GM12878 (cell line): ENCODE results near the gene NOS1. TPM values are rescaled to one million over a fixed set of nuclear protein-coding genes. Genes with fewer than 3 reads are reported as not detected.
A peak's percentile ranks its signal among the peaks of the same experiment; 100 is the strongest.

ENCODE experiments used
- ATAC-seq: fragments of 200-7000 bp; cut with Tn5 transposase; 3 replicates; pipeline ENCODE4 v1.9.1; 2020; ENCODE audit warnings: mild to moderate bottlenecking, moderate library complexity
- BruUV-seq: library from RNA; stranded (reverse); fragments of 400-500 nt; replicated peaks from 2 replicates; lab custom pipeline; 2021; lab: Mats Ljungman, UMichigan
- CTCF ChIA-PET: fragments of 300-600 bp; sonication (Branson Sonifier 250); formaldehyde crosslinking; extraction: SDS; loops from one replicate; lab custom pipeline; 2021; ENCODE audit warnings: inconsistent platforms; lab: Yijun Ruan, JAX
- POLR2A ChIA-PET: fragments of 350-600 bp; formaldehyde crosslinking; extraction: SDS; loops from one replicate; lab custom pipeline; 2021; ENCODE audit warnings: inconsistent platforms; lab: Charles Lee
- RAD21 ChIA-PET: fragments of 300-600 bp; sonication (Branson Sonifier 250); formaldehyde crosslinking; loops from one replicate; lab custom pipeline; 2023; ENCODE audit warnings: antibody characterized with exemption; ENCODE audit not compliant: unreplicated experiment; lab: Charles Lee
- SMC1A ChIA-PET: fragments of 300-600 bp; sonication (Branson Sonifier 250); formaldehyde crosslinking; loops from one replicate; lab custom pipeline; 2023; ENCODE audit not compliant: unreplicated experiment, uncharacterized antibody; lab: Charles Lee
- DNase-seq: peaks from one replicate; pipeline ENCODE4 v3.0.0-alpha.2; 2011; ENCODE audit warnings: low read depth, low spot score
- FAIRE-seq: peaks from 3 replicates; lab custom pipeline; 2011; peaks lifted over from hg19 to GRCh38; lab: Jason Lieb, UNC
- H2AFZ ChIP-seq: 2 replicates; pipeline ENCODE4 v1.6.0; 2011; ENCODE audit warnings: low read depth, low read length, control low read depth; ENCODE audit not compliant: control insufficient read depth
- H3K27ac ChIP-seq: 2 replicates; pipeline ENCODE4 v1.5.1; 2011; ENCODE audit warnings: control low read depth; ENCODE audit not compliant: control insufficient read depth, insufficient read depth
- H3K27me3 ChIP-seq, 2 experiments: replicated peaks in 1 of 2; 2 replicates each; pipeline versions ENCODE4 v1.6.0 to v1.6.1; 2011; ENCODE audit warnings: low read length in 1 of 2; ENCODE audit not compliant: control insufficient read depth in 2 of 2, insufficient read depth in 2 of 2
- H3K36me3 ChIP-seq, 2 experiments: 2 replicates each; pipeline ENCODE4 v1.5.1; 2011; ENCODE audit warnings: low read length in 1 of 2; ENCODE audit not compliant: control insufficient read depth in 2 of 2, insufficient read depth in 2 of 2
- H3K4me1 ChIP-seq: 2 replicates; pipeline ENCODE4 v1.6.1; 2011; ENCODE audit warnings: mild to moderate bottlenecking, low read length, moderate library complexity, mixed read lengths; ENCODE audit not compliant: control insufficient read depth, insufficient read depth
- H3K4me2 ChIP-seq: 2 replicates; pipeline ENCODE4 v1.6.0; 2011; ENCODE audit warnings: control low read depth; ENCODE audit not compliant: control insufficient read depth, insufficient read depth
- H3K4me3 ChIP-seq: fragments of 200-600 bp; sonication (generic); 2 replicates; pipeline ENCODE4 v1.5.1; 2016
- H3K79me2 ChIP-seq: 2 replicates; pipeline ENCODE4 v1.6.0; 2011; ENCODE audit warnings: low read length; ENCODE audit not compliant: control insufficient read depth, insufficient read depth
- H3K9ac ChIP-seq: 2 replicates; pipeline ENCODE4 v1.8.0; 2011; ENCODE audit warnings: low read length, control low read depth, mixed read lengths; ENCODE audit not compliant: control insufficient read depth, insufficient read depth
- H3K9me3 ChIP-seq: replicated peaks from 3 replicates; pipeline ENCODE4 v1.5.1; 2011; ENCODE audit warnings: mild to moderate bottlenecking, low read length; ENCODE audit not compliant: control insufficient read depth, insufficient read depth
- H4K20me1 ChIP-seq: 2 replicates; pipeline ENCODE4 v1.6.0; 2011; ENCODE audit not compliant: control insufficient read depth, insufficient read depth
- ATF2 ChIP-seq: IDR thresholded peaks from 2 replicates; pipeline ENCODE4 v1.6.1; 2012; ENCODE audit warnings: low read length, inconsistent platforms
- GATAD2B ChIP-seq: fragments of 450-650 bp; conservative IDR thresholded peaks from 2 replicates; pipeline ENCODE4 v1.6.1; 2017; ENCODE audit warnings: low read depth, mild to moderate bottlenecking, moderate library complexity
- HDAC2 ChIP-seq: fragments of 200-600 bp; sonication (generic); IDR thresholded peaks from 2 replicates; pipeline ENCODE4 v1.6.1; 2017
- IKZF2 ChIP-seq, 2 experiments: fragments of 450-650 bp; IDR thresholded peaks; 2 replicates each; pipeline ENCODE4 v1.6.1; 2017; ENCODE audit warnings: mild to moderate bottlenecking in 2 of 2, moderate library complexity in 2 of 2
- IRF3 ChIP-seq: fragments of 450-650 bp; IDR thresholded peaks from 2 replicates; pipeline ENCODE4 v1.6.1; 2014; ENCODE audit warnings: mild to moderate bottlenecking
- MLLT1 ChIP-seq: fragments of 450-650 bp; IDR thresholded peaks from 2 replicates; pipeline ENCODE4 v1.6.1; 2016; ENCODE audit warnings: mild to moderate bottlenecking
- POLR2AphosphoS2 ChIP-seq: IDR thresholded peaks from 2 replicates; pipeline ENCODE4 v1.6.1; 2011; ENCODE audit warnings: low read depth, mild to moderate bottlenecking, low read length, improper control_type of control experiment, moderate library complexity
- POLR2AphosphoS5 ChIP-seq: IDR thresholded peaks from 2 replicates; pipeline ENCODE4 v1.6.1; 2011; ENCODE audit warnings: mild to moderate bottlenecking, low read length, inconsistent platforms
- SREBF1 ChIP-seq: IDR thresholded peaks from 2 replicates; pipeline ENCODE4 v1.6.1; 2012; ENCODE audit warnings: mild to moderate bottlenecking, low read length
- ZBTB4 ChIP-seq: fragments of 450-650 bp; formaldehyde crosslinking; IDR thresholded peaks from 2 replicates; pipeline ENCODE4 v1.4.0; 2022; ENCODE audit warnings: mild to moderate bottlenecking, moderate library complexity
- ZNF592 ChIP-seq: fragments of 450-650 bp; IDR thresholded peaks from 2 replicates; pipeline ENCODE4 v1.6.1; 2017; ENCODE audit warnings: mild to moderate bottlenecking, moderate library complexity
- in situ Hi-C: fragments of 300-500 bp; cut with MboI; formaldehyde crosslinking; loops from 9 replicates; pipeline ENCODE4 v1.14.3; 2018; ENCODE audit warnings: mixed read lengths
- intact Hi-C: fragments of 100-400 bp; cut with micrococcal nuclease; formaldehyde crosslinking; loops from one replicate; pipeline ENCODE4 v1.14.2; 2022; ENCODE audit not compliant: unreplicated experiment
- polyA plus RNA-seq, 11 experiments: library from polyadenylated mRNA; depleted of rRNA in 4 of 11; unstranded in 6 of 11; stranded (reverse) in 5 of 11; fragments of >200 nt; fragmentation: Nextera tagmentation in 4 of 11; fragmentation: Illumina TruSeq in 1 of 11; extraction: Ambion mirVana in 4 of 11; extraction: Trizol in 1 of 11; gene quantifications; 1 replicate in 1 of 11; 2 replicates in 10 of 11; pipeline versions ENCODE4 v1.2.1 to v1.2.3, GENCODE V29; 2011 to 2016; ENCODE audit warnings: inconsistent platforms in 2 of 11, missing spikeins in 2 of 11, low read depth in 1 of 11
- total RNA-seq, 4 experiments: library from RNA; depleted of rRNA in 3 of 4; stranded (reverse); fragments of >200 nt in 3 of 4; fragmentation: Illumina TruSeq in 1 of 4; extraction: Trizol in 1 of 4; gene quantifications; 2 replicates each; pipeline versions ENCODE4 v1.2.1 to v1.2.3, GENCODE V29; 2013 to 2021

Gene NOS1
- total and polyA plus RNA-seq, 10 of the 15 experiments (the other 5 are each of a cell fraction or from before 2014, with no cell fraction given) = under 0.01 to 0.04 (median 0.01) TPM; not detected in 7

GRCh38 chr12:117352883-117353282, 8.5 kb downstream of the NOS1 start:
- TF ChIP-seq IRF3 = no peak
- no peak for TF ChIP-seq POLR2AphosphoS5
- no peak for TF ChIP-seq MLLT1
- no peak for TF ChIP-seq POLR2AphosphoS2
- no peak for TF ChIP-seq SREBF1
- no peak for TF ChIP-seq GATAD2B
- TF ChIP-seq ATF2 = no peak
- no peak for TF ChIP-seq ZNF592
- TF ChIP-seq IKZF2 (IDR thresholded peaks at IDR 0.05) = no peak
- no peak for TF ChIP-seq ZBTB4 (CRISPR knock-in tag)
- no peak for TF ChIP-seq HDAC2
- H4K20me1 ChIP-seq = no peaks in the 10 kb centered on the region
- in situ Hi-C loops = no loop called here
- H3K36me3 ChIP-seq = no peaks in the 10 kb centered on the region
- H2AFZ ChIP-seq = no peak overlapping the region
- POLR2A ChIA-PET = no interaction called here
- peak; percentile 79 for FAIRE-seq
- H3K27me3 ChIP-seq = peaks cover 0 to under 1% of the 10 kb centered on the region in 2 experiments; a peak in 1 of 4 replicates
- H3K4me3 ChIP-seq = no peak overlapping the region
- ATAC-seq = no peak
- H3K27ac ChIP-seq = no peak overlapping the region
- DNase-seq = no peak
- no TSS peak for BruUV-seq
- no peak overlapping the region for H3K9ac ChIP-seq
- RAD21 ChIA-PET = no interaction called here
- CTCF ChIA-PET = interaction anchor here (1.0 kb wide), 1 partner anchor 484 kb away, joined by 3 read pairs; no protein-coding TSS in a partner anchor
- SMC1A ChIA-PET = interaction anchor here (0.8 kb wide), 1 partner anchor 15 kb away, joined by 4 read pairs; no protein-coding TSS in a partner anchor
- no peaks in the 10 kb centered on the region for H3K4me1 ChIP-seq
- H3K9me3 ChIP-seq = no peaks in the 10 kb centered on the region
- intact Hi-C loops = no loop called here
- no peak overlapping the region for H3K4me2 ChIP-seq
- H3K79me2 ChIP-seq = no peaks in the 10 kb centered on the region
